Measurements from ENCODE around the gene MAP3K20. TPM values are rescaled to one million over a fixed set of nuclear protein-coding genes. Genes with fewer than 3 reads are reported as not detected.

Gene MAP3K20
- total RNA-seq, 1 experiment from 2014 or later: 15.2 TPM

DNA sequence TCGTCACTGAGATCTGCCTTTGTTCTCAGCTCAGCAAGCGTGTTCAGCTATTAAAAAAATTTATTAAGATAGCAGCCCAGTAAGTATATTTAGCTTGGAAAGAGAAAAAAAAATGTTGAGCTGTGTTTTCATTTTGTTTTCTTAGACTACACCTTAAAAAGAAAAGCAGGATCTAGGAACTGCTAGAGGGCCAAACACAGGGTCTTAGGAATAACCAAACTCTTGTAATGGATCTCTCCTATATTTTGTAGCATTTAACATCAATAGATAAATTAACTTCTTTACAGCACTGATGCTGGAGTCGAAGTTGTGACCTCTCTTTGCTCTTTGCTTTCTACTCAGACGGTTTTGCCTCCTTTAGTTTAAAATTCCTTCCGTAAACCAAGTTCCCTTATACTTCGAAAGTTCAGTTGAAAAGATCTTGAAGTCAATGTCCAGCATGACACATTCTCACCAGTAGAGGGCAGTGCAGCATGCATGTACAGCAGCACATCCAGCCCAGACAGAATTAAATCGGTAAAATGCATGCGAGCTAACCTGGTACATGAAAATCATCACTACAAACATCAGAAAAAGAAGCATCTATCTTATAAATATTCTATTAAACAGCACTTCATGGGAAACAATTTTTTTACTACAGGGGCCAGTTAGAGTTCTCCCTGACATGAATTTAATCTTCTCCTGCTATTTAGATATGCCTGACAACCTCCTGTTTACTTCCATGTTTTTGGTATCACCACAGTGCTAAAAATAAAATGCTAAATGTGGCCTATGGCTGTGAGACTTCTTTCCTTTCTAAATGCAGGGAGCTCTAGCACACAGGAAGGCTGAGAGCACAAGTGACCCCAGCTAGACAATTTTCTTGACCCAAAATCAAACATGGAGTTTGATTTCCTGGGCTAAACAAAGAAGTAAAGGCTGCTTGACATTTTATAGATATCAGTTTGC, 48.2 kb upstream of the MAP3K20 start (continued):
- TF ChIP-seq, protein P1, sequence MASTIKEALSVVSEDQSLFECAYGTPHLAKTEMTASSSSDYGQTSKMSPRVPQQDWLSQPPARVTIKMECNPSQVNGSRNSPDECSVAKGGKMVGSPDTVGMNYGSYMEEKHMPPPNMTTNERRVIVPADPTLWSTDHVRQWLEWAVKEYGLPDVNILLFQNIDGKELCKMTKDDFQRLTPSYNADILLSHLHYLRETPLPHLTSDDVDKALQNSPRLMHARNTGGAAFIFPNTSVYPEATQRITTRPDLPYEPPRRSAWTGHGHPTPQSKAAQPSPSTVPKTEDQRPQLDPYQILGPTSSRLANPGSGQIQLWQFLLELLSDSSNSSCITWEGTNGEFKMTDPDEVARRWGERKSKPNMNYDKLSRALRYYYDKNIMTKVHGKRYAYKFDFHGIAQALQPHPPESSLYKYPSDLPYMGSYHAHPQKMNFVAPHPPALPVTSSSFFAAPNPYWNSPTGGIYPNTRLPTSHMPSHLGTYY (CRISPR knock-in tag; IDR thresholded peaks at IDR 0.05): no peak
- TF ChIP-seq, protein P2, sequence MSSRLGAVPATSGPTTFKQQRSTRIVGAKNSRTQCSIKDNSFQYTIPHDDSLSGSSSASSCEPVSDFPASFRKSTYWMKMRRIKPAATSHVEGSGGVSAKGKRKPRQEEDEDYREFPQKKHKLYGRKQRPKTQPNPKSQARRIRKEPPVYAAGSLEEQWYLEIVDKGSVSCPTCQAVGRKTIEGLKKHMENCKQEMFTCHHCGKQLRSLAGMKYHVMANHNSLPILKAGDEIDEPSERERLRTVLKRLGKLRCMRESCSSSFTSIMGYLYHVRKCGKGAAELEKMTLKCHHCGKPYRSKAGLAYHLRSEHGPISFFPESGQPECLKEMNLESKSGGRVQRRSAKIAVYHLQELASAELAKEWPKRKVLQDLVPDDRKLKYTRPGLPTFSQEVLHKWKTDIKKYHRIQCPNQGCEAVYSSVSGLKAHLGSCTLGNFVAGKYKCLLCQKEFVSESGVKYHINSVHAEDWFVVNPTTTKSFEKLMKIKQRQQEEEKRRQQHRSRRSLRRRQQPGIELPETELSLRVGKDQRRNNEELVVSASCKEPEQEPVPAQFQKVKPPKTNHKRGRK (CRISPR knock-in tag; IDR thresholded peaks at IDR 0.05; ENCODE audit: borderline replicate concordance): no peak

GRCh38 chr2:173028141-173028540, 47.5 kb upstream of the MAP3K20 start:
- DNase-seq (ENCODE audit: low spot score): no peak
- ATAC-seq: no peak
- POLR2A ChIA-PET: no interaction called here
- Mint-ChIP-seq H3K4me1 (peaks cover 11% of the 10 kb centered on the region; the same call in 1 of the 2 replicates), H3K4me3 (no peak overlapping the region), H3K36me3 (no peaks in the 10 kb centered on the region), H3K27ac (no peak overlapping the region), H3K9me3 (no peaks in the 10 kb centered on the region), H3K27me3 (ENCODE audit: low read depth) (no peaks in the 10 kb centered on the region)
- CTCF ChIA-PET: interaction anchor here (0.5 to 2.2 kb wide), 33 partner anchors 8 to 584 kb away, joined by 3 to 23 read pairs (median 4); partner anchors contain the start of genes CDCA7 and MAP3K20
- no peak for TF ChIP-seq CREB1 (CRISPR knock-in tag; IDR thresholded peaks at IDR 0.05)
- TF ChIP-seq ZNF671 (CRISPR knock-in tag; IDR thresholded peaks at IDR 0.05): no peak
- no peak for TF ChIP-seq GTF2I (CRISPR knock-in tag; conservative IDR thresholded peaks at IDR 0.05)
- no peak for TF ChIP-seq GRHL2 (CRISPR knock-in tag; IDR thresholded peaks at IDR 0.05; ENCODE audit: insufficient replicate concordance, severe bottlenecking)
- TF ChIP-seq JAZF1 (CRISPR knock-in tag; IDR thresholded peaks at IDR 0.05): no peak
- TF ChIP-seq TP53 (CRISPR knock-in tag; IDR thresholded peaks at IDR 0.05): no peak
- TF ChIP-seq, protein P3, sequence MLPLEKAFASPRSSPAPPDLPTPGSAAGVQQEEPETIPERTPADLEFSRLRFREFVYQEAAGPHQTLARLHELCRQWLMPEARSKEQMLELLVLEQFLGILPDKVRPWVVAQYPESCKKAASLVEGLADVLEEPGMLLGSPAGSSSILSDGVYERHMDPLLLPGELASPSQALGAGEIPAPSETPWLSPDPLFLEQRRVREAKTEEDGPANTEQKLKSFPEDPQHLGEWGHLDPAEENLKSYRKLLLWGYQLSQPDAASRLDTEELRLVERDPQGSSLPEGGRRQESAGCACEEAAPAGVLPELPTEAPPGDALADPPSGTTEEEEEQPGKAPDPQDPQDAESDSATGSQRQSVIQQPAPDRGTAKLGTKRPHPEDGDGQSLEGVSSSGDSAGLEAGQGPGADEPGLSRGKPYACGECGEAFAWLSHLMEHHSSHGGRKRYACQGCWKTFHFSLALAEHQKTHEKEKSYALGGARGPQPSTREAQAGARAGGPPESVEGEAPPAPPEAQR (CRISPR knock-in tag; IDR thresholded peaks at IDR 0.05): no peak
- no peak for TF ChIP-seq IRF2 (CRISPR knock-in tag; IDR thresholded peaks at IDR 0.05; ENCODE audit: borderline replicate concordance, low read depth)
- TF ChIP-seq, protein P4, sequence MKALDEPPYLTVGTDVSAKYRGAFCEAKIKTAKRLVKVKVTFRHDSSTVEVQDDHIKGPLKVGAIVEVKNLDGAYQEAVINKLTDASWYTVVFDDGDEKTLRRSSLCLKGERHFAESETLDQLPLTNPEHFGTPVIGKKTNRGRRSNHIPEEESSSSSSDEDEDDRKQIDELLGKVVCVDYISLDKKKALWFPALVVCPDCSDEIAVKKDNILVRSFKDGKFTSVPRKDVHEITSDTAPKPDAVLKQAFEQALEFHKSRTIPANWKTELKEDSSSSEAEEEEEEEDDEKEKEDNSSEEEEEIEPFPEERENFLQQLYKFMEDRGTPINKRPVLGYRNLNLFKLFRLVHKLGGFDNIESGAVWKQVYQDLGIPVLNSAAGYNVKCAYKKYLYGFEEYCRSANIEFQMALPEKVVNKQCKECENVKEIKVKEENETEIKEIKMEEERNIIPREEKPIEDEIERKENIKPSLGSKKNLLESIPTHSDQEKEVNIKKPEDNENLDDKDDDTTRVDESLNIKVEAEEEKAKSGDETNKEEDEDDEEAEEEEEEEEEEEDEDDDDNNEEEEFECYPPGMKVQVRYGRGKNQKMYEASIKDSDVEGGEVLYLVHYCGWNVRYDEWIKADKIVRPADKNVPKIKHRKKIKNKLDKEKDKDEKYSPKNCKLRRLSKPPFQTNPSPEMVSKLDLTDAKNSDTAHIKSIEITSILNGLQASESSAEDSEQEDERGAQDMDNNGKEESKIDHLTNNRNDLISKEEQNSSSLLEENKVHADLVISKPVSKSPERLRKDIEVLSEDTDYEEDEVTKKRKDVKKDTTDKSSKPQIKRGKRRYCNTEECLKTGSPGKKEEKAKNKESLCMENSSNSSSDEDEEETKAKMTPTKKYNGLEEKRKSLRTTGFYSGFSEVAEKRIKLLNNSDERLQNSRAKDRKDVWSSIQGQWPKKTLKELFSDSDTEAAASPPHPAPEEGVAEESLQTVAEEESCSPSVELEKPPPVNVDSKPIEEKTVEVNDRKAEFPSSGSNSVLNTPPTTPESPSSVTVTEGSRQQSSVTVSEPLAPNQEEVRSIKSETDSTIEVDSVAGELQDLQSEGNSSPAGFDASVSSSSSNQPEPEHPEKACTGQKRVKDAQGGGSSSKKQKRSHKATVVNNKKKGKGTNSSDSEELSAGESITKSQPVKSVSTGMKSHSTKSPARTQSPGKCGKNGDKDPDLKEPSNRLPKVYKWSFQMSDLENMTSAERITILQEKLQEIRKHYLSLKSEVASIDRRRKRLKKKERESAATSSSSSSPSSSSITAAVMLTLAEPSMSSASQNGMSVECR (CRISPR knock-in tag; IDR thresholded peaks at IDR 0.05; ENCODE audit: borderline replicate concordance): no peak
- TF ChIP-seq NFATC4 (CRISPR knock-in tag; IDR thresholded peaks at IDR 0.05): no peak
- no peak for TF ChIP-seq TEAD1 (CRISPR knock-in tag; IDR thresholded peaks at IDR 0.05)
- TF ChIP-seq, protein P5, sequence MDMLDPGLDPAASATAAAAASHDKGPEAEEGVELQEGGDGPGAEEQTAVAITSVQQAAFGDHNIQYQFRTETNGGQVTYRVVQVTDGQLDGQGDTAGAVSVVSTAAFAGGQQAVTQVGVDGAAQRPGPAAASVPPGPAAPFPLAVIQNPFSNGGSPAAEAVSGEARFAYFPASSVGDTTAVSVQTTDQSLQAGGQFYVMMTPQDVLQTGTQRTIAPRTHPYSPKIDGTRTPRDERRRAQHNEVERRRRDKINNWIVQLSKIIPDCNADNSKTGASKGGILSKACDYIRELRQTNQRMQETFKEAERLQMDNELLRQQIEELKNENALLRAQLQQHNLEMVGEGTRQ (CRISPR knock-in tag; IDR thresholded peaks at IDR 0.05): no peak
- TF ChIP-seq ZNF317 (CRISPR knock-in tag; IDR thresholded peaks at IDR 0.05; ENCODE audit: borderline replicate concordance, low read depth): no peak
- TF ChIP-seq RELA (CRISPR knock-in tag; IDR thresholded peaks at IDR 0.05; ENCODE audit: borderline replicate concordance): no peak
- TF ChIP-seq PREB (CRISPR knock-in tag; IDR thresholded peaks at IDR 0.05; ENCODE audit: borderline replicate concordance): no peak
- TF ChIP-seq SOX15 (CRISPR knock-in tag; IDR thresholded peaks at IDR 0.05): no peak
- TF ChIP-seq, protein P6, sequence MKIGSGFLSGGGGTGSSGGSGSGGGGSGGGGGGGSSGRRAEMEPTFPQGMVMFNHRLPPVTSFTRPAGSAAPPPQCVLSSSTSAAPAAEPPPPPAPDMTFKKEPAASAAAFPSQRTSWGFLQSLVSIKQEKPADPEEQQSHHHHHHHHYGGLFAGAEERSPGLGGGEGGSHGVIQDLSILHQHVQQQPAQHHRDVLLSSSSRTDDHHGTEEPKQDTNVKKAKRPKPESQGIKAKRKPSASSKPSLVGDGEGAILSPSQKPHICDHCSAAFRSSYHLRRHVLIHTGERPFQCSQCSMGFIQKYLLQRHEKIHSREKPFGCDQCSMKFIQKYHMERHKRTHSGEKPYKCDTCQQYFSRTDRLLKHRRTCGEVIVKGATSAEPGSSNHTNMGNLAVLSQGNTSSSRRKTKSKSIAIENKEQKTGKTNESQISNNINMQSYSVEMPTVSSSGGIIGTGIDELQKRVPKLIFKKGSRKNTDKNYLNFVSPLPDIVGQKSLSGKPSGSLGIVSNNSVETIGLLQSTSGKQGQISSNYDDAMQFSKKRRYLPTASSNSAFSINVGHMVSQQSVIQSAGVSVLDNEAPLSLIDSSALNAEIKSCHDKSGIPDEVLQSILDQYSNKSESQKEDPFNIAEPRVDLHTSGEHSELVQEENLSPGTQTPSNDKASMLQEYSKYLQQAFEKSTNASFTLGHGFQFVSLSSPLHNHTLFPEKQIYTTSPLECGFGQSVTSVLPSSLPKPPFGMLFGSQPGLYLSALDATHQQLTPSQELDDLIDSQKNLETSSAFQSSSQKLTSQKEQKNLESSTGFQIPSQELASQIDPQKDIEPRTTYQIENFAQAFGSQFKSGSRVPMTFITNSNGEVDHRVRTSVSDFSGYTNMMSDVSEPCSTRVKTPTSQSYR (CRISPR knock-in tag; IDR thresholded peaks at IDR 0.05): no peak

Data from WTC11 (cell line).